Panc1 (cell line): ENCODE data around the gene ME1. TPM values are rescaled to one million over a fixed set of nuclear protein-coding genes. Genes with fewer than 3 reads are reported as not detected.

Source experiments
- ATAC-seq: fragments of 200-7000 bp; cut with Tn5 transposase; 2 replicates; pipeline ENCODE4 v1.9.1; 2020; ENCODE audit warnings: mild to moderate bottlenecking, moderate library complexity
- BruUV-seq: library from RNA; stranded (reverse); fragments of 400-500 nt; replicated peaks from 2 replicates; lab custom pipeline; 2021; lab: Mats Ljungman, UMichigan
- CTCF ChIA-PET: fragments of 300-600 bp; sonication (Branson Sonifier 250); formaldehyde crosslinking; loops from one replicate; lab custom pipeline; 2022; ENCODE audit warnings: antibody characterized with exemption; lab: Charles Lee
- POLR2A ChIA-PET: fragments of 300-600 bp; sonication (Branson Sonifier 250); formaldehyde crosslinking; loops from one replicate; lab custom pipeline; 2022; ENCODE audit warnings: antibody characterized with exemption; lab: Charles Lee
- DNase-seq: peaks from one replicate; pipeline ENCODE4 v3.0.0-alpha.2; 2010; ENCODE audit warnings: low read depth, low spot score
- H3K27ac ChIP-seq: 2 replicates; pipeline ENCODE4 v1.5.1; 2011; ENCODE audit warnings: mild to moderate bottlenecking, low read length, inconsistent platforms
- H3K27me3 ChIP-seq: fragments of 200-500 bp; sonication (Bioruptor generic); 2 replicates; pipeline ENCODE4 v1.6.0; 2014; ENCODE audit warnings: low read length, inconsistent platforms; ENCODE audit not compliant: control insufficient read depth, insufficient read depth
- H3K36me3 ChIP-seq: fragments of 200-500 bp; sonication (Bioruptor generic); 2 replicates; pipeline ENCODE4 v1.5.1; 2014; ENCODE audit warnings: inconsistent platforms, mild to moderate bottlenecking, low read length, moderate library complexity; ENCODE audit not compliant: control insufficient read depth, insufficient read depth
- H3K4me1 ChIP-seq: 2 replicates; pipeline ENCODE4 v1.5.1; 2011; ENCODE audit warnings: inconsistent platforms, mild to moderate bottlenecking, low read length, moderate library complexity; ENCODE audit not compliant: control insufficient read depth, insufficient read depth
- H3K4me3 ChIP-seq, 2 experiments: 2 replicates each; pipeline ENCODE4 v1.5.1; 2011 to 2012; ENCODE audit warnings: low read depth in 2 of 2, low read length in 2 of 2, mild to moderate bottlenecking in 2 of 2, inconsistent platforms in 1 of 2, moderate library complexity in 1 of 2
- H3K9me3 ChIP-seq: fragments of 200-500 bp; sonication (Bioruptor generic); 2 replicates; pipeline ENCODE4 v1.5.1; 2014; ENCODE audit warnings: low read depth, mild to moderate bottlenecking, inconsistent platforms, low read length, moderate library complexity; ENCODE audit not compliant: control insufficient read depth, insufficient read depth
- CTCF ChIP-seq: fragments of 450-650 bp; IDR thresholded peaks from 2 replicates; pipeline ENCODE4 v1.5.1; 2017; ENCODE audit warnings: mild to moderate bottlenecking
- POLR2AphosphoS5 ChIP-seq: IDR thresholded peaks from 2 replicates; pipeline ENCODE4 v1.6.1; 2012; ENCODE audit warnings: mild to moderate bottlenecking, low read depth, low read length, moderate library complexity
- SIN3A ChIP-seq: IDR thresholded peaks from 2 replicates; pipeline ENCODE4 v1.6.1; 2012; ENCODE audit warnings: low read depth, mild to moderate bottlenecking, low read length, moderate library complexity, borderline replicate concordance; ENCODE audit not compliant: insufficient read depth
- TCF7L2 ChIP-seq: IDR thresholded peaks from 2 replicates; pipeline ENCODE4 v1.6.1; 2011; ENCODE audit warnings: mild to moderate bottlenecking, low read depth, low read length, inconsistent platforms
- in situ Hi-C: cut with HindIII; loops from 2 replicates; pipeline ENCODE4 v1.10.0; 2016; ENCODE audit warnings: low sequenced_read_pairs, low pct_unique_long_range_greater_than_20kb
- intact Hi-C: fragments of 100-400 bp; cut with micrococcal nuclease; formaldehyde crosslinking; loops from one replicate; pipeline ENCODE4 v1.10.0; 2022; ENCODE audit not compliant: unreplicated experiment
- total RNA-seq: library from RNA; stranded (reverse); gene quantifications from one replicate; pipeline ENCODE4 v1.2.1, GENCODE V29; 2021; ENCODE audit not compliant: unreplicated experiment
- TF ChIP-seq, protein P1 (sequence below), 2 experiments: IDR thresholded peaks; 2 replicates each; pipeline ENCODE4 v1.6.1; 2011 to 2012; ENCODE audit warnings: low read depth in 2 of 2, control low read depth in 1 of 2, low read length in 1 of 2, mild to moderate bottlenecking in 1 of 2, moderate library complexity in 1 of 2; ENCODE audit not compliant: insufficient read depth in 1 of 2

ME1 gene
- total RNA-seq, 1 experiment from 2014 or later: 19.7 TPM

DNA sequence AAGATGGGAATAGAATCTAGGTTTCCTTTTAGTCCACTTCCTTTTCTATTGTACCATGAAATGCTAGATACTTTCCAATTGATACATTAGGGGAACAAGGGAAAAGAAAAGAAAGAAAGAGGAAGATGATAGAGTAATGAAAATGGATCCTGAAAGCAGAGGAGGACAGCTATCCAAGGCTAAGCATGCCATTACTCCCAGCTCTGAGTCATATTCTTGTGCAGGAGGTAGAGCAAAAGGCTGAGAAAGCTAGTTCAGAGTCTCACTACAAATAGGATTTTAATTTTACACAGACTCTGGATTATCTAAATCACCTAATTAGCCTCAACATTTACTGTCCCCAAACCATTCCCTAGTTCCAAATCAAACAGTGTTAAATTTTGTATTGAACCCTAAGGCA lies 214.0 kb downstream of the ME1 start:
- CTCF ChIA-PET: no interaction called here
- in situ Hi-C loops: no loop called here
- TF ChIP-seq SIN3A: no peak
- TF ChIP-seq CTCF: no peak
- TF ChIP-seq, protein P1, sequence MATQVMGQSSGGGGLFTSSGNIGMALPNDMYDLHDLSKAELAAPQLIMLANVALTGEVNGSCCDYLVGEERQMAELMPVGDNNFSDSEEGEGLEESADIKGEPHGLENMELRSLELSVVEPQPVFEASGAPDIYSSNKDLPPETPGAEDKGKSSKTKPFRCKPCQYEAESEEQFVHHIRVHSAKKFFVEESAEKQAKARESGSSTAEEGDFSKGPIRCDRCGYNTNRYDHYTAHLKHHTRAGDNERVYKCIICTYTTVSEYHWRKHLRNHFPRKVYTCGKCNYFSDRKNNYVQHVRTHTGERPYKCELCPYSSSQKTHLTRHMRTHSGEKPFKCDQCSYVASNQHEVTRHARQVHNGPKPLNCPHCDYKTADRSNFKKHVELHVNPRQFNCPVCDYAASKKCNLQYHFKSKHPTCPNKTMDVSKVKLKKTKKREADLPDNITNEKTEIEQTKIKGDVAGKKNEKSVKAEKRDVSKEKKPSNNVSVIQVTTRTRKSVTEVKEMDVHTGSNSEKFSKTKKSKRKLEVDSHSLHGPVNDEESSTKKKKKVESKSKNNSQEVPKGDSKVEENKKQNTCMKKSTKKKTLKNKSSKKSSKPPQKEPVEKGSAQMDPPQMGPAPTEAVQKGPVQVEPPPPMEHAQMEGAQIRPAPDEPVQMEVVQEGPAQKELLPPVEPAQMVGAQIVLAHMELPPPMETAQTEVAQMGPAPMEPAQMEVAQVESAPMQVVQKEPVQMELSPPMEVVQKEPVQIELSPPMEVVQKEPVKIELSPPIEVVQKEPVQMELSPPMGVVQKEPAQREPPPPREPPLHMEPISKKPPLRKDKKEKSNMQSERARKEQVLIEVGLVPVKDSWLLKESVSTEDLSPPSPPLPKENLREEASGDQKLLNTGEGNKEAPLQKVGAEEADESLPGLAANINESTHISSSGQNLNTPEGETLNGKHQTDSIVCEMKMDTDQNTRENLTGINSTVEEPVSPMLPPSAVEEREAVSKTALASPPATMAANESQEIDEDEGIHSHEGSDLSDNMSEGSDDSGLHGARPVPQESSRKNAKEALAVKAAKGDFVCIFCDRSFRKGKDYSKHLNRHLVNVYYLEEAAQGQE (IDR thresholded peaks at IDR 0.05; ENCODE audit: insufficient read depth in 1 of 2, low read depth in 2 of 2, low read length in 1 of 2): no peak
- TF ChIP-seq TCF7L2: no peak
- no peak for TF ChIP-seq POLR2AphosphoS5
- BruUV-seq: no TSS peak
- POLR2A ChIA-PET: no interaction called here
- no peaks in the 10 kb centered on the region for H3K4me1 ChIP-seq
- H3K9me3 ChIP-seq: no peaks in the 10 kb centered on the region
- H3K4me3 ChIP-seq: no peak overlapping the region
- intact Hi-C loops: no loop called here
- ATAC-seq: no peak
- H3K27ac ChIP-seq: no peak overlapping the region
- no peaks in the 10 kb centered on the region for H3K36me3 ChIP-seq
- no peaks in the 10 kb centered on the region for H3K27me3 ChIP-seq
- no peak for DNase-seq

GRCh38 chr6:83215131-83216047 lies 215.5 kb downstream of the ME1 start:
- ChIA-PET POLR2A (no interaction called here), CTCF (interaction anchor here (0.7 to 1.8 kb wide), 5 partner anchors 58 to 150 kb away, joined by 3 to 11 read pairs (median 4); partner anchors contain the start of genes DOP1A and UBE3D)
- ATAC-seq: peak; percentile 93
- no peaks in the 10 kb centered on the region for H3K4me1 ChIP-seq
- TF ChIP-seq CTCF: peak; percentile 90
- TF ChIP-seq TCF7L2: no peak
- TF ChIP-seq, protein P1 (IDR thresholded peaks at IDR 0.05; ENCODE audit: insufficient read depth in 1 of 2, low read depth in 2 of 2, low read length in 1 of 2): no peak
- TF ChIP-seq POLR2AphosphoS5: no peak
- TF ChIP-seq SIN3A: no peak
- no peaks in the 10 kb centered on the region for H3K36me3 ChIP-seq
- BruUV-seq: no TSS peak
- intact Hi-C loops (loop anchor here (1.0 kb wide), 1 partner anchor 148 kb away; the partner anchor contains the start of gene DOP1A), in situ Hi-C loops (no loop called here)
- no peak overlapping the region for H3K27ac ChIP-seq
- no peaks in the 10 kb centered on the region for H3K27me3 ChIP-seq
- DNase-seq: no peak
- no peak overlapping the region for H3K4me3 ChIP-seq
- no peaks in the 10 kb centered on the region for H3K9me3 ChIP-seq
